Activated CD4-positive, CD25-positive, alpha-beta regulatory T cell (primary cell): ENCODE measurements around the gene MGAM2.

ENCODE experiments used
- DNase-seq, 4 experiments: peaks; one replicate each; lab custom pipeline; 2025; lab: John Stamatoyannopoulos, UW

MGAM2 gene

GRCh38 chr7:142120524-142120923 is 9.0 kb downstream of the MGAM2 start:
- no peak for DNase-seq

GRCh38 chr7:142123184-142123583 is 11.7 kb downstream of the MGAM2 start:
- no peak for DNase-seq

- no peak for DNase-seq
These were observed 13.9 kb downstream of the MGAM2 start for GRCh38 chr7:142125256-142125955.

- DNase-seq: no peak
These were observed 18.7 kb downstream of the MGAM2 start for GRCh38 chr7:142130267-142130666.

GRCh38 chr7:142131439-142132185 is 20.1 kb downstream of the MGAM2 start:
- DNase-seq: no peak

GRCh38 chr7:142133731-142134148 is 22.2 kb downstream of the MGAM2 start:
- no peak for DNase-seq

GRCh38 chr7:142134909-142135308 is 23.4 kb downstream of the MGAM2 start:
- no peak for DNase-seq

- DNase-seq: no peak
These were observed 27.5 kb downstream of the MGAM2 start for GRCh38 chr7:142138996-142139395.

GRCh38 chr7:142139597-142140400 is 28.3 kb downstream of the MGAM2 start:
- no peak for DNase-seq

- DNase-seq: no peak
These were observed 29.0 kb downstream of the MGAM2 start for GRCh38 chr7:142140401-142140959.

- DNase-seq: no peak
These were observed 31.2 kb downstream of the MGAM2 start for GRCh38 chr7:142142702-142143101.

GRCh38 chr7:142146124-142146523 is 34.6 kb downstream of the MGAM2 start:
- no peak for DNase-seq

- no peak for DNase-seq
These were observed 38.8 kb downstream of the MGAM2 start for GRCh38 chr7:142150356-142150755.

- no peak for DNase-seq
These were observed 39.4 kb downstream of the MGAM2 start for GRCh38 chr7:142150869-142151268.

GRCh38 chr7:142152076-142152475 is 40.6 kb downstream of the MGAM2 start:
- no peak for DNase-seq

- DNase-seq: no peak
These were observed 41.9 kb downstream of the MGAM2 start for GRCh38 chr7:142153400-142153799.

- DNase-seq: no peak
These were observed 47.4 kb downstream of the MGAM2 start for GRCh38 chr7:142158736-142159496.

- DNase-seq: no peak
These were observed 50.4 kb downstream of the MGAM2 start for GRCh38 chr7:142161921-142162320.

GRCh38 chr7:142168746-142169145 is 57.2 kb downstream of the MGAM2 start:
- DNase-seq: no peak

- no peak for DNase-seq
These were observed 61.4 kb downstream of the MGAM2 start for GRCh38 chr7:142172932-142173331.

- no peak for DNase-seq
These were observed 62.9 kb downstream of the MGAM2 start for GRCh38 chr7:142174441-142174840.

- DNase-seq: no peak
These were observed 64.1 kb downstream of the MGAM2 start for GRCh38 chr7:142175594-142175993.
